Large intestine (tissue), 3 donors: ENCODE measurements around the gene TMEM175. TPM values are rescaled to one million over a fixed set of nuclear protein-coding genes. Genes with fewer than 3 reads are reported as not detected.

Experiments
- DNase-seq, 2 donors: peaks; one replicate each; pipeline versions ENCODE4 v3.0.0 to v3.0.0-alpha.2; 2013
- H3K27ac ChIP-seq: one replicate; pipeline ENCODE4 v1.5.1; 2013; ENCODE audit warnings: low read length
- H3K27me3 ChIP-seq: 2 replicates; pipeline ENCODE4 v1.6.1; 2013; ENCODE audit warnings: low read length; ENCODE audit not compliant: control insufficient read depth, insufficient read depth
- H3K36me3 ChIP-seq: 2 replicates; pipeline ENCODE4 v1.6.1; 2013; ENCODE audit warnings: low read length; ENCODE audit not compliant: control insufficient read depth, insufficient read depth
- H3K4me1 ChIP-seq: one replicate; pipeline ENCODE4 v1.6.1; 2013; ENCODE audit warnings: low read length; ENCODE audit not compliant: control insufficient read depth, insufficient read depth
- H3K4me3 ChIP-seq: one replicate; pipeline ENCODE4 v1.5.1; 2013; ENCODE audit warnings: low read length
- H3K9me3 ChIP-seq: one replicate; pipeline ENCODE4 v1.6.1; 2013; ENCODE audit warnings: mild to moderate bottlenecking, low read depth, low read length, moderate library complexity; ENCODE audit not compliant: control insufficient read depth
- WGBS: methylation state at CpG from one replicate; pipeline ENCODE4 v1.1.5; 2013; ENCODE audit warnings: low lambda C conversion rate; ENCODE audit not compliant: insufficient coverage; 5-methylcytosine and 5-hydroxymethylcytosine counted together
- polyA plus RNA-seq: library from polyadenylated mRNA; unstranded; fragments of 120-200 nt; gene quantifications from one replicate; pipeline ENCODE4 v1.2.1, GENCODE V29; 2013

TMEM175 gene
- polyA plus RNA-seq, 1 donor, result 28.4 TPM

- Histone ChIP-seq H3K36me3 (no peaks in the 10 kb centered on the region), H3K4me3 (no peak overlapping the region), H3K9me3 (peaks cover 16% of the 10 kb centered on the region), H3K27ac (no peak overlapping the region), H3K4me1 (peaks cover 23% of the 10 kb centered on the region), H3K27me3 (peaks cover 88% of the 10 kb centered on the region)
- WGBS, result no CpG with 5 or more reads among the region's 15 CpGs
- DNase-seq, result no peak
Observed at GRCh38 chr4:1000686-1001260, 68.5 kb downstream of the TMEM175 start.

- H3K27me3 ChIP-seq, result peaks cover 86% of the 10 kb centered on the region
- no CpG with 5 or more reads among the region's 48 CpGs for WGBS
- H3K27ac ChIP-seq, result no peak overlapping the region
- H3K4me3 ChIP-seq, result no peak overlapping the region
- DNase-seq, result no peak
- peaks cover 14% of the 10 kb centered on the region for H3K4me1 ChIP-seq
- H3K36me3 ChIP-seq, result no peaks in the 10 kb centered on the region
- peaks cover 16% of the 10 kb centered on the region for H3K9me3 ChIP-seq
Observed at GRCh38 chr4:1001561-1002130, 69.4 kb downstream of the TMEM175 start.

- no peak overlapping the region for H3K4me3 ChIP-seq
- H3K27me3 ChIP-seq, result peaks cover 87% of the 10 kb centered on the region
Observed at GRCh38 chr4:1002131-1002630, 69.9 kb downstream of the TMEM175 start.

GRCh38 chr4:1002631-1003251, 70.5 kb downstream of the TMEM175 start:
- H3K4me3 ChIP-seq, result no peak overlapping the region
- H3K9me3 ChIP-seq, result peaks cover 14% of the 10 kb centered on the region
- H3K4me1 ChIP-seq, result peaks cover 7% of the 10 kb centered on the region
- peaks cover 88% of the 10 kb centered on the region for H3K27me3 ChIP-seq
- H3K36me3 ChIP-seq, result no peaks in the 10 kb centered on the region
- no peak overlapping the region for H3K27ac ChIP-seq
- no peak for DNase-seq
- no CpG with 5 or more reads among the region's 75 CpGs for WGBS

More at GRCh38 chr4:1002131-1002630, 69.9 kb downstream of the TMEM175 start:
- Histone ChIP-seq H3K27ac (no peak overlapping the region), H3K4me1 (peaks cover 10% of the 10 kb centered on the region), H3K36me3 (no peaks in the 10 kb centered on the region), H3K9me3 (peaks cover 16% of the 10 kb centered on the region)
- peak; percentile 67 to 86 for DNase-seq
- no CpG with 5 or more reads among the region's 54 CpGs for WGBS

- WGBS, result no CpG with 5 or more reads among the region's 63 CpGs
- Histone ChIP-seq H3K27ac (no peak overlapping the region), H3K9me3 (peaks cover 14% of the 10 kb centered on the region), H3K36me3 (no peaks in the 10 kb centered on the region), H3K4me1 (peaks cover 3% of the 10 kb centered on the region), H3K27me3 (peaks cover 88% of the 10 kb centered on the region), H3K4me3 (no peak overlapping the region)
- DNase-seq, result no peak
Observed at GRCh38 chr4:1003271-1004070, 71.2 kb downstream of the TMEM175 start.

GRCh38 chr4:1004071-1004418, 71.8 kb downstream of the TMEM175 start:
- Histone ChIP-seq H3K36me3 (no peaks in the 10 kb centered on the region), H3K4me3 (no peak overlapping the region), H3K9me3 (peaks cover 14% of the 10 kb centered on the region), H3K27ac (no peak overlapping the region), H3K4me1 (peaks cover 8% of the 10 kb centered on the region), H3K27me3 (peaks cover 89% of the 10 kb centered on the region)
- no peak for DNase-seq
- no CpG with 5 or more reads among the region's 13 CpGs for WGBS

- Histone ChIP-seq H3K9me3 (peaks cover 14% of the 10 kb centered on the region), H3K4me1 (peaks cover 10% of the 10 kb centered on the region), H3K27ac (no peak overlapping the region), H3K27me3 (peaks cover 86% of the 10 kb centered on the region), H3K36me3 (no peaks in the 10 kb centered on the region), H3K4me3 (no peak overlapping the region)
- no peak for DNase-seq
- WGBS, result no CpG with 5 or more reads among the region's 25 CpGs
Observed at GRCh38 chr4:1004557-1005485, 72.6 kb downstream of the TMEM175 start.

- H3K36me3 ChIP-seq, result no peaks in the 10 kb centered on the region
- DNase-seq, result no peak
- peaks cover 71% of the 10 kb centered on the region for H3K27me3 ChIP-seq
- no peak overlapping the region for H3K27ac ChIP-seq
- H3K9me3 ChIP-seq, result peaks cover 8% of the 10 kb centered on the region
- 94% methylated on average over 3 of the region's 5 CpGs for WGBS
- H3K4me3 ChIP-seq, result no peak overlapping the region
- H3K4me1 ChIP-seq, result peaks cover 19% of the 10 kb centered on the region
Observed at GRCh38 chr4:1006856-1007255, 74.6 kb downstream of the TMEM175 start.
